Measurements from ENCODE around the gene ME3.

The ME3 gene

GRCh38 chr11:86594746-86595145 lies 77.7 kb downstream of the ME3 start:
- TF ChIP-seq TAF1 (IDR thresholded peaks at IDR 0.05; ENCODE audit: borderline replicate concordance, insufficient read depth, low read length) (no peak), SIN3A (IDR thresholded peaks at IDR 0.05; ENCODE audit: borderline replicate concordance, insufficient read depth, low read length) (no peak), FOXP2 (optimal IDR thresholded peaks at IDR 0.05; ENCODE audit: borderline replicate concordance, extremely low read depth, extremely low read length, insufficient read depth) (no peak), REST (IDR thresholded peaks at IDR 0.05; ENCODE audit: insufficient read depth in 1 of 2, low read depth in 2 of 2, low read length in 2 of 2) (no peak), POLR2AphosphoS5 (IDR thresholded peaks at IDR 0.05; ENCODE audit: low read depth, low read length) (no peak)

DNA sequence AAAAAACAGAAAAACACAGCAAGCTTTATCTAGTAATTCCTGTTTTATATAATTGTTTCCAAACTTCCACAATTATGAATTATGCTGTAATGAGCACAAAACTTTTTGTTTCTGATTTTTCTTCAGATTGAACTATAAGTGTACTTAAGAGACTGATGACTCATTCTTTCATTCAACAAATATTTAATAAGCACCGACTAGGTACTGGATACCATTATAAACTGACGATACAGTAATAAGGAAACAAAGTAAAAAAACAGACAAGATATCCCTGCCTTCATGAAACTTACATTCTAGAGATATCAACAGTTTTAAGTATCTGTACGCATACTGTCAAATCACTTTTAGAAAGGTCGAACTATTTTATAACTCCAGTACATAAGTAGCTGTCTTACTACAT lies 78.6 kb downstream of the ME3 start:
- TF ChIP-seq TAF1 (IDR thresholded peaks at IDR 0.05; ENCODE audit: borderline replicate concordance, insufficient read depth, low read length) = no peak
- TF ChIP-seq REST (IDR thresholded peaks at IDR 0.05; ENCODE audit: insufficient read depth in 1 of 2, low read depth in 2 of 2, low read length in 2 of 2) = no peak
- no peak for TF ChIP-seq FOXP2 (optimal IDR thresholded peaks at IDR 0.05; ENCODE audit: borderline replicate concordance, extremely low read depth, extremely low read length, insufficient read depth)
- TF ChIP-seq SIN3A (IDR thresholded peaks at IDR 0.05; ENCODE audit: borderline replicate concordance, insufficient read depth, low read length) = no peak
- no peak for TF ChIP-seq POLR2AphosphoS5 (IDR thresholded peaks at IDR 0.05; ENCODE audit: low read depth, low read length)

DNA sequence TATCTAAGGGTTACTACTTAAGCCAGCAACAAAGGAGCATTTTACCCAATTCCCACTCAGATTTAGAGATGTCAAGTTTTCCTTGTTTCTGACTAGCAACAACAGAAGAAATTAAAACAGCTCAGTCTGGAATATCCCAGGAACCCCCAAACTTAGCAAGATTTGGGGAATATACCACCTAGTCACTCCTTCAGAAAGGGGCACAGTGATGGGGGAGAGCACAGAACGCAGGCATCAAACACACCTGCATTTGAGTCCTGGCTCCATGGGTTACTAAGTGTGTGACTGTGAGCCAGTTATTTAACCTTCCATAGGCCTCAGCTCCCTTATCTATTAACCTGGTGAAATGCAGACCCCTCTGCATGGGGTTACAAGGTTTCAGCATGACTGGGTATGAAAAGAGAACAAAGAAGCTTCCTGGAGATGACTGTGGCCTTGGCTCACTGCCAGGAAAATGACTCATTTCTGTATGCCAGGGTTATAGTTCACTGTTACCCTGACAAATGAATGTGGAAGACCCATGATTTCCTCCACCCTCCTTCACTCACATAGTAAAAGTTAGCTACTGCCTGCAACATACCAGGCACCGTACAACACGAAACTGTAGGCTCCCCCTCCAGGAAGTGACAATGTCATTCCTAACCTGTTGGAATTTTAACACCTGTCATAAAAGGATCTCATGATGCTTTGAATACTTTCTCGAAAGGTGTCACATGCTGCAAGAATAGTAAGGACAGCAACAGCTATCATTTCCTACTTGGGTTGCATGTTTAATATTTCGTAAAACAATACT lies 79.6 kb downstream of the ME3 start:
- TF ChIP-seq REST (IDR thresholded peaks at IDR 0.05; ENCODE audit: insufficient read depth in 1 of 2, low read depth in 2 of 2, low read length in 2 of 2) = peak in 1 of 2 experiments; percentile 27; a peak in 1 of 4 replicates
- TF ChIP-seq FOXP2 (optimal IDR thresholded peaks at IDR 0.05; ENCODE audit: borderline replicate concordance, extremely low read depth, extremely low read length, insufficient read depth) = no peak

- TF ChIP-seq SIN3A (IDR thresholded peaks at IDR 0.05; ENCODE audit: borderline replicate concordance, insufficient read depth, low read length) (no peak; the same call in 1 of the 2 replicates), REST (IDR thresholded peaks at IDR 0.05; ENCODE audit: insufficient read depth in 1 of 2, low read depth in 2 of 2, low read length in 2 of 2) (no peak), POLR2AphosphoS5 (IDR thresholded peaks at IDR 0.05; ENCODE audit: low read depth, low read length) (no peak), FOXP2 (optimal IDR thresholded peaks at IDR 0.05; ENCODE audit: borderline replicate concordance, extremely low read depth, extremely low read length, insufficient read depth) (no peak), TAF1 (IDR thresholded peaks at IDR 0.05; ENCODE audit: borderline replicate concordance, insufficient read depth, low read length) (no peak)
These were observed 80.3 kb downstream of the ME3 start for GRCh38 chr11:86592047-86592591.

Data from PFSK-1 (cell line).